ENCODE data around the gene TMEM51. TPM values are rescaled to one million over a fixed set of nuclear protein-coding genes. Genes with fewer than 3 reads are reported as not detected.

TMEM51 gene
- total and polyA plus RNA-seq, 4 experiments from 2014 or later: 0.47 to 0.61 TPM; not detected in 2

DNA sequence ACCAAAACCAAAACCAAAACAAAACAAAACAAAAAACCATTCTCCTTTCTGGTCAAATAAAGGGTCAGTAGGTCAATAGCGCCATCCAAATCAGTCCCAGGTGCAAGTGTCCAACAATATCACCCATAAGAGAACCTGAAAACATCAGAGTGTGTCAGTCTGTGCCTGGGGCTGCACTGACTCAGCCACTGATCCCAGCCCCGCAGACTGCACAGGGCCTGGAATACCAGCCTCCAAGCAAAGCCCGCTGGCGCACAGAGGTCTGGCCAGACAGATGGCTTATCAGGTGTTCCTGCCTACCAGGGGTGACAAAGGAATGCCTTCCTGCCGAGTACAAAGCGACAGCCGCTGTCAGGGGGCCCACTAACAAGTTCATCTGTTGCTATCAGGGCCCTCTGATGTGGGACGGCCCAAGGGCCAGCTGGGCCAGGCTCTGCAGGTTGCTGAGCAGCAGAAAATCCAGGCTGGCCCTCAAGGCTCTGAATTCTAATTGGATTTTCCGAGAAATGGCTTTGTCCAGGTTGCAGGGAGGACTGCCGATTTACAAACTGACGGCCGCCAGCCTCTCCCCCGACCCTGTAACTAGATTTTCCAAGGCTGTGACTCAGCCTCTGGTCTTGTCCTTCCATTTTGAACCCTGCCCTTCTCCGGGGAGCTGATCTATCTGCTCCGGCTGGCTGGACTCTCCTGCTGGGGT is 13.7 kb upstream of the TMEM51 start:
- intact Hi-C loops (cut with micrococcal nuclease): no loop called here
- no peaks in the 10 kb centered on the region for H3K4me1 ChIP-seq (ENCODE audit: insufficient read depth, low read length)
- H3K27me3 Mint-ChIP-seq: peaks cover 35 to 51% of the 10 kb centered on the region in 2 donors

DNA sequence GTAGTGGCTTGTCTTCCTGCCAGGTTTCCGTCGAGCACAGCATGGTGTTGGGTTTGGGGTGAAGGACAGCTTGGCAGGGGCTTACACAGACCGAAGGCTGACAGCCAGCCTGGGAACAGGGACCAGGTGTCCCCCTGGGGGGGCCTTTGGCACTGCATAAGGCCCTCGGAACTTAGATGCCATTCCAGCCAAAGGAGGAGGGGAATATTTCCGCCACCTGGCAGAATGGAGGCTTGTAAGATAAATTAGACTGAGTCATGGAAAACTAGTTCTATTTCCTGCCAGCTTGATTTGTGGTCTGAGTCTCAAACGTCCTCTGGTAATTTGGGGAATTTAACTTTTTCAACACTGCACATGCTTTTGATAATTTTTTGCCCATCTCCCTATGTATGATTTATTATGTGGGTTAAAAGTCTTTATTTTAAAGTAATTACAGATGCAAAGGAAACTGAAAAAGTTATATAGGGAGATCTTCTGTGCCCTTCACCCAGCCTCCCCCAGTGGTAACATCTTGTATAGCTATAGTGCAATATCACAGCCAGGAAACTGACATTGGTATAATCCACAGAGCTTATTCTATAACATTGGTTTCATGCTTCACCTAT is 11.5 kb upstream of the TMEM51 start:
- Mint-ChIP-seq H3K4me1 (no peaks in the 10 kb centered on the region), H3K9me3 (peaks cover 0 to 4% (median 0%) of the 10 kb centered on the region in 8 donors), H3K36me3 (no peaks in the 10 kb centered on the region), H3K4me3 (no peak overlapping the region), H3K27me3 (peaks cover 25 to 48% of the 10 kb centered on the region in 2 donors), H3K27ac (no peak overlapping the region)
- DNase-seq: no peak
- ChIA-PET CTCF (ENCODE audit: partially characterized antibody) (interaction anchor here (1.2 to 1.4 kb wide), 2 partner anchors 13 to 47 kb away, joined by 3 to 6 read pairs; no protein-coding TSS in a partner anchor), POLR2A (ENCODE audit: partially characterized antibody) (no interaction called here)
- H3K36me3 ChIP-seq (ENCODE audit: insufficient read depth, low read length): no peaks in the 10 kb centered on the region
- H3K27me3 ChIP-seq (ENCODE audit: insufficient read depth, low read length): no peaks in the 10 kb centered on the region
- H3K4me3 ChIP-seq (ENCODE audit: low read length in 2 of 2): no peak overlapping the region
- H3K4me1 ChIP-seq (ENCODE audit: insufficient read depth, low read length): no peaks in the 10 kb centered on the region
- H3K27ac ChIP-seq (ENCODE audit: low read depth, low read length): no peak overlapping the region
- intact Hi-C loops (cut with micrococcal nuclease): no loop called here
- H3K9me3 ChIP-seq (ENCODE audit: control insufficient read depth in 1 of 2, low read length in 2 of 2): no peaks in the 10 kb centered on the region

More for the DNA sequence above, 13.7 kb upstream of the TMEM51 start:
- ChIA-PET CTCF (ENCODE audit: partially characterized antibody) (interaction anchor here (0.9 to 1.8 kb wide), 2 partner anchors 9 to 11 kb away, joined by 3 to 5 read pairs; no protein-coding TSS in a partner anchor), POLR2A (ENCODE audit: partially characterized antibody) (no interaction called here)
- Histone ChIP-seq H3K27me3 (ENCODE audit: insufficient read depth, low read length) (no peaks in the 10 kb centered on the region), H3K27ac (ENCODE audit: low read depth, low read length) (no peak overlapping the region), H3K4me3 (ENCODE audit: low read length in 2 of 2) (no peak overlapping the region), H3K9me3 (ENCODE audit: control insufficient read depth in 1 of 2, low read length in 2 of 2) (no peaks in the 10 kb centered on the region), H3K36me3 (ENCODE audit: insufficient read depth, low read length) (no peaks in the 10 kb centered on the region)
- Mint-ChIP-seq H3K36me3 (no peaks in the 10 kb centered on the region), H3K4me1 (no peaks in the 10 kb centered on the region), H3K4me3 (no peak overlapping the region), H3K9me3 (peaks cover 0 to 4% (median 0%) of the 10 kb centered on the region in 8 donors), H3K27ac (no peak overlapping the region)
- no peak for DNase-seq

DNA sequence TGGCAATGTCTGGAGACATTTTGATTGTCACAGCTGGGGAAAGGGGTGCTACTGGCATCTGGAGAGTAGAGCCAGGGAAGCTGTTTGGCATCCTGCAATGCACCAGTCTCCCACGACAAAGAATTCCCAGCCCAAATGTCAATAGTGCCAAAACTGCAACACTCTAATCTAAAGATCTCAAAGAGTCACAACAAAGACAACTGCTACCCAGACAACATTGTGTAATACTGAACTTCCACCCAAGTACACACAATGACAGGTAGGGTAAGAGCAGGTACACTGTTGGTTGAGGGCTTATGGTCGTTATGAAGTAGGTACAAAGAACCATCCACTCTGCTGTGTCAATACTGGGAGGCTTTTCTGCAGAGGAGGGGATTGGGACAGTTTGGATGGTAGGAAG is 8.2 kb upstream of the TMEM51 start:
- CTCF ChIA-PET (ENCODE audit: partially characterized antibody): interaction anchor here (1.6 kb wide), 1 partner anchor 17 kb away, joined by 6 read pairs; no protein-coding TSS in a partner anchor
- H3K27ac Mint-ChIP-seq: no peak overlapping the region
- H3K27ac ChIP-seq (ENCODE audit: low read depth, low read length): no peak overlapping the region
- H3K27me3 ChIP-seq (ENCODE audit: insufficient read depth, low read length): no peaks in the 10 kb centered on the region
- no peak overlapping the region for H3K4me3 ChIP-seq (ENCODE audit: low read length in 2 of 2)
- no peaks in the 10 kb centered on the region for H3K9me3 ChIP-seq (ENCODE audit: control insufficient read depth in 1 of 2, low read length in 2 of 2)
- H3K4me3 Mint-ChIP-seq: no peak overlapping the region
- H3K9me3 Mint-ChIP-seq: peaks cover 0 to 4% (median 0%) of the 10 kb centered on the region in 8 donors
- no peaks in the 10 kb centered on the region for H3K36me3 Mint-ChIP-seq
- peaks cover 29 to 47% of the 10 kb centered on the region in 2 donors for H3K27me3 Mint-ChIP-seq
- H3K4me1 ChIP-seq (ENCODE audit: insufficient read depth, low read length): no peaks in the 10 kb centered on the region
- H3K36me3 ChIP-seq (ENCODE audit: insufficient read depth, low read length): no peaks in the 10 kb centered on the region
- no peaks in the 10 kb centered on the region for H3K4me1 Mint-ChIP-seq
- no peak for DNase-seq
- intact Hi-C loops (cut with micrococcal nuclease): no loop called here
- POLR2A ChIA-PET (ENCODE audit: partially characterized antibody): no interaction called here

DNA sequence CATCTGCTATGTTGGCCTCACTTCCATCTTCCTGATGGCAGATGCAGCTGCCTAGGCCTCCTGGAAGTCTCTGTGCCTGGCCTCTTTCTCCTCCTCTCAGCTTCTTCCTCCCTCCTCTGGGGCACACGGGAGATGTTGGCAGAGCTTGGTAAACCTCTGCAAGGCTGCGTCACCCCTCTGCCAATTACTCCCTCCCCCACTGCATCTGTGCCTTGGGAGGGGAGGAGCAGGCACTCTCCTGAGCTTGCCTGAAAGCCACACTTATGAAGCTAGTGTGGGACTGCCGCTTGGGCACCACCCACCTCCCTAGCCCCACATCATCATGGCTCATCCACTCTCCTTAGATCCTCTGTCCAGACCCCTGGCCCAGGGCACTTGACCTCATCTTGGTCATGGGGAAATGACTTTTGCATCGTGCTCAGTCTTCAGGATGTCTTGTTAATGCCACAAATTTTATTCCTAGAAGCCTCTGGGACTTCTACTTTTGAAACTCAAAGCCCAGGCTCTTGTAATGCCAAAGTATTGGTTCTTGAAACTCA is 7.3 kb upstream of the TMEM51 start:
- Histone ChIP-seq H3K4me1 (ENCODE audit: insufficient read depth, low read length) (no peaks in the 10 kb centered on the region), H3K36me3 (ENCODE audit: insufficient read depth, low read length) (no peaks in the 10 kb centered on the region), H3K27me3 (ENCODE audit: insufficient read depth, low read length) (peaks cover under 1% of the 10 kb centered on the region), H3K4me3 (ENCODE audit: low read length in 2 of 2) (no peak overlapping the region), H3K9me3 (ENCODE audit: control insufficient read depth in 1 of 2, low read length in 2 of 2) (no peaks in the 10 kb centered on the region), H3K27ac (ENCODE audit: low read depth, low read length) (no peak overlapping the region)
- CTCF ChIA-PET (ENCODE audit: partially characterized antibody): interaction anchor here (1.2 kb wide), 1 partner anchor 18 kb away, joined by 5 read pairs; no protein-coding TSS in a partner anchor
- peaks cover 0 to 5% (median 1%) of the 10 kb centered on the region in 8 donors for H3K9me3 Mint-ChIP-seq
- H3K4me3 Mint-ChIP-seq: no peak overlapping the region
- POLR2A ChIA-PET (ENCODE audit: partially characterized antibody): no interaction called here
- no peak for DNase-seq
- intact Hi-C loops (cut with micrococcal nuclease): no loop called here
- peaks cover 0 to 3% of the 10 kb centered on the region in 2 donors for H3K36me3 Mint-ChIP-seq
- peaks cover 27 to 47% of the 10 kb centered on the region in 2 donors for H3K27me3 Mint-ChIP-seq
- peak overlapping the region in 1 of 7 donors; percentile 4 for H3K27ac Mint-ChIP-seq
- no peaks in the 10 kb centered on the region for H3K4me1 Mint-ChIP-seq

DNA sequence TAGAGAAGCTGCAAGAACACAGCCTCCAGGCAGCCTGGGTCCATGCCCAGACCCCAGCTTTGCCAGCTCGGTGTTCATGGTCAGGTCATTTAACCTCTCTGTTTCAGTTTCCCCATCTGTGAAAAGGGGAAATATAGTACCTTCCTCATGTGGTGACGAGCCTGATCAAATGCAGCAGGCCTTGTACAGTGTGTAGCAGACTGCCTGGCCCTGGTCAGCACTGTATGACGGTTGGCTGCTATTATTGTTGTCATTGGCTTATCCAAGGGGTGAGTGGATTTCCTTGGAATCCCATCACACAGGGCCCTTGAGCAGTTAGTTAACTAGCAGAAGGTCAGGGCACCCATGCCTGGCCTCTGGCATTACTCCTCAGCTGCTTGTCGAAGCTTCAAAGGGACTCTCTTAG is 6.6 kb upstream of the TMEM51 start:
- POLR2A ChIA-PET (ENCODE audit: partially characterized antibody): no interaction called here
- no peak for DNase-seq
- H3K36me3 ChIP-seq (ENCODE audit: insufficient read depth, low read length): no peaks in the 10 kb centered on the region
- no peak overlapping the region for H3K4me3 ChIP-seq (ENCODE audit: low read length in 2 of 2)
- intact Hi-C loops (cut with micrococcal nuclease): no loop called here
- Mint-ChIP-seq H3K4me3 (no peak overlapping the region), H3K36me3 (peaks cover 0 to 3% of the 10 kb centered on the region in 2 donors), H3K9me3 (peaks cover 0 to 5% (median 1%) of the 10 kb centered on the region in 8 donors), H3K27me3 (peaks cover 31 to 50% of the 10 kb centered on the region in 2 donors), H3K4me1 (peaks cover 0 to 1% (median under 1%) of the 10 kb centered on the region in 4 donors), H3K27ac (no peak overlapping the region)
- CTCF ChIA-PET (ENCODE audit: partially characterized antibody): interaction anchor here (1.2 kb wide), 1 partner anchor 18 kb away, joined by 5 read pairs; no protein-coding TSS in a partner anchor
- peaks cover 8% of the 10 kb centered on the region for H3K27me3 ChIP-seq (ENCODE audit: insufficient read depth, low read length)
- no peak overlapping the region for H3K27ac ChIP-seq (ENCODE audit: low read depth, low read length)
- no peaks in the 10 kb centered on the region for H3K4me1 ChIP-seq (ENCODE audit: insufficient read depth, low read length)
- no peaks in the 10 kb centered on the region for H3K9me3 ChIP-seq (ENCODE audit: control insufficient read depth in 1 of 2, low read length in 2 of 2)

DNA sequence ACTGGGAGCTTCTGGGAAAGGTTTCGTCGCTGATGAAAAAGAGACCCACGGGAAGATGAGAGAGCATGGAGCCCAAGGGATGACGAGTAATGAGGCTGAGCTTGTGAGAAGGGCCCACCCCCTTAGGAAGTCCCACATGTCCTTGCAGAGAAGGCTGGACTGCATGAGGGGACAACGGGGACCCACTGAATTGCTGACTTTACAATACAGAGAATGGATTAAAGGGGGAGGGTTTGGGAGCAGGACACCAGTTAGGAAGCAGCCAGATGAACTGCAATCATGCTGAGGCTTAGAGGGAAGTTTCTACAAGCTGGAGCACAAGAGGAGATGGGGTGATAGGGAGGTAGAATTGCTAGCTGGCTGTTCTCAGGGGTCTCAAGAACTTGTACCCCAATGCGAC is 5.5 kb upstream of the TMEM51 start:
- H3K4me3 Mint-ChIP-seq: no peak overlapping the region
- H3K4me1 ChIP-seq (ENCODE audit: insufficient read depth, low read length): peaks cover 6% of the 10 kb centered on the region
- H3K36me3 Mint-ChIP-seq: peaks cover 0 to 3% of the 10 kb centered on the region in 2 donors
- DNase-seq: no peak
- no peaks in the 10 kb centered on the region for H3K36me3 ChIP-seq (ENCODE audit: insufficient read depth, low read length)
- CTCF ChIA-PET (ENCODE audit: partially characterized antibody): no interaction called here
- peaks cover 0 to 9% (median under 1%) of the 10 kb centered on the region in 4 donors for H3K4me1 Mint-ChIP-seq
- peaks cover 36 to 52% of the 10 kb centered on the region in 2 donors for H3K27me3 Mint-ChIP-seq
- peaks cover 0 to 5% (median under 1%) of the 10 kb centered on the region in 8 donors for H3K9me3 Mint-ChIP-seq
- no peak overlapping the region for H3K27ac ChIP-seq (ENCODE audit: low read depth, low read length)
- H3K9me3 ChIP-seq (ENCODE audit: control insufficient read depth in 1 of 2, low read length in 2 of 2): no peaks in the 10 kb centered on the region
- intact Hi-C loops (cut with micrococcal nuclease): no loop called here
- H3K4me3 ChIP-seq (ENCODE audit: low read length in 2 of 2): no peak overlapping the region
- H3K27me3 ChIP-seq (ENCODE audit: insufficient read depth, low read length): peaks cover 12% of the 10 kb centered on the region
- H3K27ac Mint-ChIP-seq: no peak overlapping the region
- POLR2A ChIA-PET (ENCODE audit: partially characterized antibody): no interaction called here

DNA sequence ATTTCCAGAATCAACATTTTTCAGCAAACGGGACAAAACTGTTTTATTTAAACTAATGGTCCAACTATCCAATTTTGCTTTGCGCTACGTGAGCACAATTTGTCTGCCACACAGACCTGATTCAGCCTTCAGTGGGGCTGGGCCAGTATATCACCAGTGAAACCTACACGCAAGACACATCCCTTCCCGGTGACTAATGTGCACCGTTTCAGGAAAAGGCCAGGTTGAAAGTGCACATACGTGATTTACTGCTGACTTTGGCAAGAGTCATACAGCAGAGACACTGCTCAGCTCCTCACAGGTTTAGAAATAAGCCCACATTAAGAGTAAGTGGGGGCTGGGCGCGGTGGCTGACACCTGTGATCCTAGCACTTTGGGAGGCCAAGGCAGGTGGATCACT is 5.1 kb upstream of the TMEM51 start:
- no peak overlapping the region for H3K4me3 ChIP-seq (ENCODE audit: low read length in 2 of 2)
- no peaks in the 10 kb centered on the region for H3K36me3 ChIP-seq (ENCODE audit: insufficient read depth, low read length)
- ChIA-PET POLR2A (ENCODE audit: partially characterized antibody) (no interaction called here), CTCF (ENCODE audit: partially characterized antibody) (no interaction called here)
- Mint-ChIP-seq H3K36me3 (peaks cover 0 to 3% of the 10 kb centered on the region in 2 donors), H3K4me1 (peaks cover 0 to 12% (median under 1%) of the 10 kb centered on the region in 4 donors), H3K27ac (no peak overlapping the region), H3K27me3 (peaks cover 36 to 50% of the 10 kb centered on the region in 2 donors), H3K4me3 (no peak overlapping the region), H3K9me3 (peaks cover 0 to 5% (median under 1%) of the 10 kb centered on the region in 8 donors)
- intact Hi-C loops (cut with micrococcal nuclease): no loop called here
- H3K4me1 ChIP-seq (ENCODE audit: insufficient read depth, low read length): peaks cover 10% of the 10 kb centered on the region
- DNase-seq: no peak
- peaks cover 12% of the 10 kb centered on the region for H3K27me3 ChIP-seq (ENCODE audit: insufficient read depth, low read length)
- no peak overlapping the region for H3K27ac ChIP-seq (ENCODE audit: low read depth, low read length)
- H3K9me3 ChIP-seq (ENCODE audit: control insufficient read depth in 1 of 2, low read length in 2 of 2): no peaks in the 10 kb centered on the region

All from CD4-positive, alpha-beta memory T cell (primary cell).